ENCODE results near the gene LDLRAD4. TPM values are rescaled to one million over a fixed set of nuclear protein-coding genes. Genes with fewer than 3 reads are reported as not detected.

LDLRAD4 gene
- total and polyA plus RNA-seq, 9 of the 15 experiments (the other 6 are each of a cell fraction or from before 2014, with no cell fraction given), result 0.01 TPM; not detected in 8

- H3K9ac ChIP-seq (ENCODE audit: insufficient read depth in 1 of 2, low read depth in 2 of 2, low read length in 2 of 2), result no peak overlapping the region
- peaks cover 29 to 47% of the 10 kb centered on the region in 2 experiments for H3K27me3 ChIP-seq (ENCODE audit: control insufficient read depth in 2 of 2, insufficient read depth in 2 of 2, low read length in 2 of 2)
- no peaks in the 10 kb centered on the region for H3K79me2 ChIP-seq (ENCODE audit: control insufficient read depth, insufficient read depth, low read length)
- no peak overlapping the region for H3K27ac ChIP-seq (ENCODE audit: extremely low read depth, low read depth, low read length)
- no peak overlapping the region for H3K4me3 ChIP-seq
- DNase-seq (ENCODE audit: extremely low read depth in 1 of 4, low spot score in 3 of 4) (no peak), ATAC-seq (no peak), FAIRE-seq (no peak)
- CTCF ChIA-PET (ENCODE audit: low intra/inter-chr PET ratio), result no interaction called here
- no peak overlapping the region for H3K4me2 ChIP-seq (ENCODE audit: insufficient read depth, low read length)
- TF ChIP-seq CREB5 (CRISPR knock-in tag; IDR thresholded peaks at IDR 0.05) (no peak), MXI1 (IDR thresholded peaks at IDR 0.05; ENCODE audit: low read depth, low read length) (no peak), DIDO1 (tag; IDR thresholded peaks at IDR 0.05; ENCODE audit: low read depth) (no peak), SMARCB1 (IDR thresholded peaks at IDR 0.05; ENCODE audit: insufficient read length, low read depth) (no peak), CHD7 (IDR thresholded peaks at IDR 0.05; ENCODE audit: low read depth, low read length) (no peak)
- peaks cover 4% of the 10 kb centered on the region for H4K20me1 ChIP-seq (replicated peaks; ENCODE audit: control insufficient read depth, insufficient read depth, low read length)
- H3K9me3 ChIP-seq (replicated peaks; ENCODE audit: control insufficient read depth, insufficient read depth, low read depth, low read length), result no peaks in the 10 kb centered on the region
- H3K36me3 ChIP-seq (ENCODE audit: control insufficient read depth, insufficient read depth, low read length), result no peaks in the 10 kb centered on the region
- in situ Hi-C loops (cut with MboI) (no loop called here), intact Hi-C loops (cut with micrococcal nuclease) (no loop called here)
- H3K4me1 ChIP-seq (replicated peaks in 1 of 2; ENCODE audit: control insufficient read depth in 2 of 2, insufficient read depth in 2 of 2, low read length in 2 of 2), result peaks cover 0 to 6% of the 10 kb centered on the region in 2 experiments; a peak in 2 of 5 replicates
- POLR2A ChIA-PET, result interaction anchor here (0.6 kb wide), 1 partner anchor 17 kb away, joined by 3 read pairs; no protein-coding TSS in a partner anchor
- H3K9me1 ChIP-seq (ENCODE audit: control insufficient read depth, insufficient read depth, low read length), result no peaks in the 10 kb centered on the region
- WGBS (ENCODE audit: insufficient coverage, low coverage, missing lambda C conversion rate), result under 1% methylated on average over 18 of the region's 19 CpGs
- no TSS peak for BruUV-seq (replicated peaks)
- no peak overlapping the region for H2AFZ ChIP-seq (ENCODE audit: low read depth, low read length)
Measured at GRCh38 chr18:13264091-13265007, 45.8 kb downstream of the LDLRAD4 start.

Data from K562 (cell line).